B cell (primary cell): ENCODE data around the gene ADAMTS13.

Source experiments
- CTCF ChIP-seq: fragments of 200-600 bp; IDR thresholded peaks from one replicate; pipeline ENCODE4 v1.8.0; 2022; ENCODE audit warnings: antibody characterized with exemption, mild to moderate bottlenecking
- EZH2 ChIP-seq: IDR thresholded peaks from 2 replicates; pipeline ENCODE4 v1.6.1; 2012; ENCODE audit warnings: borderline replicate concordance, low read depth, mild to moderate bottlenecking, moderate library complexity, low read length; ENCODE audit not compliant: insufficient read depth, poor library complexity, severe bottlenecking

- TF ChIP-seq CTCF, result no peak
- TF ChIP-seq EZH2, result no peak
Measured at GRCh38 chr9:133396952-133397351, 25.2 kb upstream of the ADAMTS13 start.
